ENCODE results near the gene TPP2. TPM values are rescaled to one million over a fixed set of nuclear protein-coding genes. Genes with fewer than 3 reads are reported as not detected.

TPP2 gene
- total RNA-seq, 1 experiment from 2014 or later: 31.6 TPM

- CTCF ChIA-PET: no interaction called here
- POLR2A ChIA-PET: no interaction called here
- no peak overlapping the region for H3K4me3 ChIP-seq (ENCODE audit: low read depth in 2 of 2, low read length in 2 of 2)
- no TSS peak for BruUV-seq (replicated peaks)
- H3K9me3 ChIP-seq (ENCODE audit: control insufficient read depth, insufficient read depth, low read depth, low read length): no peaks in the 10 kb centered on the region
- in situ Hi-C loops (cut with HindIII; ENCODE audit: low pct_unique_long_range_greater_than_20kb, low sequenced_read_pairs) (no loop called here), intact Hi-C loops (cut with micrococcal nuclease; ENCODE audit: unreplicated experiment) (no loop called here)
- no peak for TF ChIP-seq SIN3A (IDR thresholded peaks at IDR 0.05; ENCODE audit: borderline replicate concordance, insufficient read depth, low read depth, low read length)
- TF ChIP-seq POLR2AphosphoS5 (IDR thresholded peaks at IDR 0.05; ENCODE audit: low read depth, low read length): no peak
- TF ChIP-seq TCF7L2 (IDR thresholded peaks at IDR 0.05; ENCODE audit: low read depth, low read length): no peak
- TF ChIP-seq REST (IDR thresholded peaks at IDR 0.05; ENCODE audit: insufficient read depth in 1 of 2, low read depth in 2 of 2, low read length in 1 of 2): no peak
- TF ChIP-seq CTCF (IDR thresholded peaks at IDR 0.05): no peak
- ATAC-seq: no peak
- H3K36me3 ChIP-seq (ENCODE audit: control insufficient read depth, insufficient read depth, low read length): no peaks in the 10 kb centered on the region
- DNase-seq (ENCODE audit: low read depth, low spot score): no peak
- no peaks in the 10 kb centered on the region for H3K4me1 ChIP-seq (ENCODE audit: control insufficient read depth, insufficient read depth, low read length)
- no peaks in the 10 kb centered on the region for H3K27me3 ChIP-seq (ENCODE audit: control insufficient read depth, insufficient read depth, low read length)
- H3K27ac ChIP-seq (ENCODE audit: low read length): no peak overlapping the region
These were observed 12.4 kb upstream of the TPP2 start for GRCh38 chr13:102584434-102584833.

- DNase-seq (ENCODE audit: low read depth, low spot score) (no peak), ATAC-seq (no peak)
- in situ Hi-C loops (cut with HindIII; ENCODE audit: low pct_unique_long_range_greater_than_20kb, low sequenced_read_pairs): no loop called here
- ChIA-PET CTCF (no interaction called here), POLR2A (no interaction called here)
- H3K36me3 ChIP-seq (ENCODE audit: control insufficient read depth, insufficient read depth, low read length): no peaks in the 10 kb centered on the region
- no peaks in the 10 kb centered on the region for H3K9me3 ChIP-seq (ENCODE audit: control insufficient read depth, insufficient read depth, low read depth, low read length)
- H3K4me1 ChIP-seq (ENCODE audit: control insufficient read depth, insufficient read depth, low read length): no peaks in the 10 kb centered on the region
- TF ChIP-seq SIN3A (IDR thresholded peaks at IDR 0.05; ENCODE audit: borderline replicate concordance, insufficient read depth, low read depth, low read length): no peak
- no peaks in the 10 kb centered on the region for H3K27me3 ChIP-seq (ENCODE audit: control insufficient read depth, insufficient read depth, low read length)
- no peak overlapping the region for H3K4me3 ChIP-seq (ENCODE audit: low read depth in 2 of 2, low read length in 2 of 2)
- H3K27ac ChIP-seq (ENCODE audit: low read length): no peak overlapping the region
- BruUV-seq (replicated peaks): no TSS peak
- intact Hi-C loops (cut with micrococcal nuclease; ENCODE audit: unreplicated experiment): no loop called here
These were observed 10.2 kb upstream of the TPP2 start for GRCh38 chr13:102586615-102587014.

- Histone ChIP-seq H3K27me3 (ENCODE audit: control insufficient read depth, insufficient read depth, low read length) (no peaks in the 10 kb centered on the region), H3K4me3 (ENCODE audit: low read depth in 2 of 2, low read length in 2 of 2) (no peak overlapping the region), H3K9me3 (ENCODE audit: control insufficient read depth, insufficient read depth, low read depth, low read length) (no peaks in the 10 kb centered on the region), H3K4me1 (ENCODE audit: control insufficient read depth, insufficient read depth, low read length) (no peaks in the 10 kb centered on the region), H3K27ac (ENCODE audit: low read length) (no peak overlapping the region), H3K36me3 (ENCODE audit: control insufficient read depth, insufficient read depth, low read length) (no peaks in the 10 kb centered on the region)
- ATAC-seq (no peak), DNase-seq (ENCODE audit: low read depth, low spot score) (no peak)
- ChIA-PET CTCF (no interaction called here), POLR2A (no interaction called here)
- in situ Hi-C loops (cut with HindIII; ENCODE audit: low pct_unique_long_range_greater_than_20kb, low sequenced_read_pairs) (no loop called here), intact Hi-C loops (cut with micrococcal nuclease; ENCODE audit: unreplicated experiment) (no loop called here)
- BruUV-seq (replicated peaks): no TSS peak
- TF ChIP-seq CTCF (IDR thresholded peaks at IDR 0.05): no peak
These were observed 8.9 kb upstream of the TPP2 start for GRCh38 chr13:102587916-102588315.

Measured in Panc1 (cell line).